ENCODE results near the gene SLC35F6.
A peak's percentile ranks its signal among the peaks of the same experiment; 100 is the strongest.

Gene SLC35F6

DNA sequence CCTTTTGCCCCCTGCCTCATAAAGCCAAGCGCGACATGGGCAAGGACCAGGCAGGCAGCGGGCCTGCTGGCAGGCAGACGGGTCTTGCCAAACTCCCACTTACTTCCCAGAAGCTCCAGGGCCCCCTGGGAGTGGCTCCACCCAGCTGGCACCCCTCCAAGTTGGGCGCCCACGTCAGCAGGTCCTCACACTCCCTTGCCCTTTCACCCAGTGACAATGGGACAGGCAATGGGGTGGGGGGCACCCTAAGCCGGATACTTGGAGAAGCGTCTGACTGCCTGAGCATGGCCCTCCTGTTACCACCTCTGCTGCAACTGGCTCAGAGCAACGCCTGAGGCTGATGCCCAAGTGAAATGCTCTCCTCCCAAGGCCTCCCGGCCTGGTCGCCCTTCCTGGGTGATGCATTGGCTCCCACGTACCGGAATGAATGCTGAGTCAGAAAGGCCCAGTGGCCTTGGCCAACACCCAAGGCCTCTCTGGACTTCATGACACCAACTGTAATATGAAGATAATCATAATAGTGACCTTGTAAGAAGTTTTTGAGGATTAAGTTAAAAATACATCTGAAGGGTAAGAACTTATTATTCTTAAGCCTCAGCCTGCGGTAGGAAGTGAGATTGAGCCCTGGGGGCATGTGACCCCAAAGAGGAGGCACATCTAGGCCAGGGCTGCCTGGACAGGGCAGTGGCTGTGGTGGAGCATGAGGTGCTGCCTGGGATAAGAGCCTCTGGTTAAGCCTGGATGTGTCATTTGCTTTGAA lies 39.9 kb upstream of the SLC35F6 start:
- no CpG with 5 or more reads among the region's 14 CpGs for WGBS, 2 donors (ENCODE audit: extremely low coverage in 2 of 2, insufficient read length in 2 of 2, insufficient replicate concordance in 1 of 2)
- Histone ChIP-seq H3K79me1 (ENCODE audit: low read depth, low read length) (peaks cover 2% of the 10 kb centered on the region), H4K91ac (ENCODE audit: low read depth, low read length, poor library complexity) (no peak overlapping the region), H3K4me2 (ENCODE audit: insufficient read depth, low read length, poor library complexity, severe bottlenecking) (no peak overlapping the region), H3K36me3 (replicated peaks in 1 of 2; ENCODE audit: control insufficient read depth in 2 of 2, insufficient read depth in 2 of 2, low read length in 2 of 2) (no peaks in the 10 kb centered on the region), H2BK120ac (ENCODE audit: low read depth, low read length) (peak overlapping the region; percentile 57), H4K8ac (ENCODE audit: low read depth, low read length) (no peak overlapping the region), H3K4ac (ENCODE audit: low read length) (no peak overlapping the region), H3K9ac (ENCODE audit: low read depth, low read length, poor library complexity) (no peak overlapping the region), H3K4me3 (ENCODE audit: low read length in 2 of 2) (no peak overlapping the region), H3K9me3 (replicated peaks in 1 of 2; ENCODE audit: control insufficient read depth in 2 of 2, insufficient read depth in 1 of 2, low read depth in 1 of 2, low read length in 2 of 2) (peaks cover 0 to 2% of the 10 kb centered on the region in 2 donors), H2BK15ac (ENCODE audit: low read length) (no peak overlapping the region), H2AK5ac (ENCODE audit: low read depth, low read length) (peak overlapping the region; percentile 58), H3K4me1 (ENCODE audit: control insufficient read depth in 2 of 2, insufficient read depth in 1 of 2, low read depth in 1 of 2, low read length in 2 of 2) (peaks cover 3 to 9% of the 10 kb centered on the region in 2 donors), H3K27ac (replicated peaks; ENCODE audit: low read length) (no peak overlapping the region), H3K14ac (ENCODE audit: low read length) (peak overlapping the region; percentile 58), H3K23ac (ENCODE audit: low read depth, low read length, poor library complexity) (peak overlapping the region; percentile 34), H2AFZ (ENCODE audit: low read length) (peak overlapping the region; percentile 48), H3K27me3 (ENCODE audit: control insufficient read depth in 3 of 3, insufficient read depth in 3 of 3, low read depth in 1 of 3, low read length in 3 of 3) (no peaks in the 10 kb centered on the region), H2BK5ac (ENCODE audit: low read length) (no peak overlapping the region), H3K18ac (ENCODE audit: low read length) (peak overlapping the region; percentile 35), H2BK12ac (ENCODE audit: low read length) (peak overlapping the region; percentile 63)
- DNase-seq (ENCODE audit: low spot score), result no peak

DNA sequence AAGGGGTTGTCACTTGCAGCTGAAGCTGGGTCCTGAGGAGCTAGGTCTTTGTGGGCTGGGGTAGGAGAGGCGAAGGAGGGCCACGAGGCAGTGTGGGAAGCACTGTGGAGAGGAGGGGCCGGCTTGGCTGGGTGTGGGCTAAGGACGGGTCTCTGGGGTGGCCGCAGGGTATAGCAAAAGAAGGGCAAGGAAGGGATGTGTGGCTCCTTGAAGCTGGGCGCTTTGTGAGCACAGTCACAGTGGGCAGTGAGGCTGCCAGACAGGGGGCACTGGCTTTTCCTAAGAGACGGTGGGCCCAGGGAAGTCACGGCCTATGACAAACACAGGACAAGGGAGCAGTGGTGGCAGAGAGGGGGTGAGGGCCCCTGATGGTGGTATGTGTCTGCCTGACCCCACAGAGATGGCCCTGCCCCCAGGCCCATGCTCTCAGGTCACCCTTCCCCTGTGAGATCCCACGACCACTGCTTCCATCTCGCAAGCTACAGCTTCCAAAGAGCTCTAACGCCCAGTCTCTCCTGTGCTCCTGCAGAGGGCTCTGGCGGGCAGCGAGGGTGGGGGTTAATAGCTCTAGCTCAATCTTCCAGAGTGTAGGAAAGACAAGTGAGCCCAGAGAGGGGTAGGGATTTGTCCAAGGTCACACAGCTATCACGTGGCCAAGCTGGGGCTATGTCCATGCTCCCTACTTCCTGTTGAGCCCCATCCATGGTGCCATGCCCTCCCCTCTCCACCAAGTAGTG lies 39.1 kb upstream of the SLC35F6 start:
- H2BK120ac ChIP-seq (ENCODE audit: low read depth, low read length), result peak overlapping the region; percentile 57
- no peak overlapping the region for H3K4ac ChIP-seq (ENCODE audit: low read length)

DNA sequence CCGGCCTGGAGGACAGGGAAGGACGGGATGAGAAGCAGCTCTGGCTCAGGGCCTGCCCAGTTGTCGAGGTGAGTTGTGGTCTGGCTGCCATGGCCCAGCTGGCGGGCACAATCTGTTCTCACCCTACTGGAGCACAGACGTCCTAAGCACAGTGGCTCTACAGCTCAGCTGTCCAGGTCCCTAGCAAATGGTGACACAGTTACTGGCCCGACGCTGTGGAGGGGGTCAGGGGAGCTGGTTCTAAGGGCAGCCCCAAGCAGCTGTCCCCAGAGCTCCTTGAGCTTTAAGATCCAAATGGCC lies 38.6 kb upstream of the SLC35F6 start:
- no peak overlapping the region for H3K4me3 ChIP-seq (ENCODE audit: low read length in 2 of 2)
- H2BK5ac ChIP-seq (ENCODE audit: low read length), result no peak overlapping the region
- no peak overlapping the region for H2BK12ac ChIP-seq (ENCODE audit: low read length)
- no peak overlapping the region for H4K91ac ChIP-seq (ENCODE audit: low read depth, low read length, poor library complexity)
- no peak overlapping the region for H4K8ac ChIP-seq (ENCODE audit: low read depth, low read length)
- no peak overlapping the region for H3K27ac ChIP-seq (replicated peaks; ENCODE audit: low read length)
- no peak overlapping the region for H3K18ac ChIP-seq (ENCODE audit: low read length)
- H3K27me3 ChIP-seq (ENCODE audit: control insufficient read depth in 3 of 3, insufficient read depth in 3 of 3, low read depth in 1 of 3, low read length in 3 of 3), result no peaks in the 10 kb centered on the region
- no peak overlapping the region for H2BK15ac ChIP-seq (ENCODE audit: low read length)
- no peak overlapping the region for H3K14ac ChIP-seq (ENCODE audit: low read length)
- H3K4me2 ChIP-seq (ENCODE audit: insufficient read depth, low read length, poor library complexity, severe bottlenecking), result no peak overlapping the region
- DNase-seq (ENCODE audit: low spot score), result no peak
- no peak overlapping the region for H2AFZ ChIP-seq (ENCODE audit: low read length)
- H2BK120ac ChIP-seq (ENCODE audit: low read depth, low read length), result no peak overlapping the region
- H3K4ac ChIP-seq (ENCODE audit: low read length), result no peak overlapping the region
- H3K9me3 ChIP-seq (replicated peaks in 1 of 2; ENCODE audit: control insufficient read depth in 2 of 2, insufficient read depth in 1 of 2, low read depth in 1 of 2, low read length in 2 of 2), result peaks cover 0 to 2% of the 10 kb centered on the region in 2 donors
- no CpG with 5 or more reads among the region's 7 CpGs for WGBS, 2 donors (ENCODE audit: extremely low coverage in 2 of 2, insufficient read length in 2 of 2, insufficient replicate concordance in 1 of 2)
- H3K23ac ChIP-seq (ENCODE audit: low read depth, low read length, poor library complexity), result no peak overlapping the region
- H3K36me3 ChIP-seq (replicated peaks in 1 of 2; ENCODE audit: control insufficient read depth in 2 of 2, insufficient read depth in 2 of 2, low read length in 2 of 2), result no peaks in the 10 kb centered on the region
- H2AK5ac ChIP-seq (ENCODE audit: low read depth, low read length), result peak overlapping the region; percentile 13
- peaks cover 1 to 8% of the 10 kb centered on the region in 2 donors for H3K4me1 ChIP-seq (ENCODE audit: control insufficient read depth in 2 of 2, insufficient read depth in 1 of 2, low read depth in 1 of 2, low read length in 2 of 2)
- peaks cover 2% of the 10 kb centered on the region for H3K79me1 ChIP-seq (ENCODE audit: low read depth, low read length)
- no peak overlapping the region for H3K9ac ChIP-seq (ENCODE audit: low read depth, low read length, poor library complexity)

More for the DNA sequence above, 39.1 kb upstream of the SLC35F6 start:
- no CpG with 5 or more reads among the region's 14 CpGs for WGBS, 2 donors (ENCODE audit: extremely low coverage in 2 of 2, insufficient read length in 2 of 2, insufficient replicate concordance in 1 of 2)
- Histone ChIP-seq H2AFZ (ENCODE audit: low read length) (peak overlapping the region; percentile 48), H3K14ac (ENCODE audit: low read length) (no peak overlapping the region), H3K79me1 (ENCODE audit: low read depth, low read length) (peaks cover 2% of the 10 kb centered on the region), H2BK5ac (ENCODE audit: low read length) (no peak overlapping the region), H3K4me1 (ENCODE audit: control insufficient read depth in 2 of 2, insufficient read depth in 1 of 2, low read depth in 1 of 2, low read length in 2 of 2) (peaks cover 3 to 9% of the 10 kb centered on the region in 2 donors), H2BK12ac (ENCODE audit: low read length) (peak overlapping the region; percentile 63), H3K9ac (ENCODE audit: low read depth, low read length, poor library complexity) (peak overlapping the region; percentile 44), H3K36me3 (replicated peaks in 1 of 2; ENCODE audit: control insufficient read depth in 2 of 2, insufficient read depth in 2 of 2, low read length in 2 of 2) (no peaks in the 10 kb centered on the region), H2AK5ac (ENCODE audit: low read depth, low read length) (peak overlapping the region; percentile 13), H3K27ac (replicated peaks; ENCODE audit: low read length) (no peak overlapping the region), H3K4me3 (ENCODE audit: low read length in 2 of 2) (no peak overlapping the region), H4K91ac (ENCODE audit: low read depth, low read length, poor library complexity) (no peak overlapping the region), H3K23ac (ENCODE audit: low read depth, low read length, poor library complexity) (peak overlapping the region; percentile 34), H3K4me2 (ENCODE audit: insufficient read depth, low read length, poor library complexity, severe bottlenecking) (no peak overlapping the region), H3K9me3 (replicated peaks in 1 of 2; ENCODE audit: control insufficient read depth in 2 of 2, insufficient read depth in 1 of 2, low read depth in 1 of 2, low read length in 2 of 2) (peaks cover 0 to 2% of the 10 kb centered on the region in 2 donors), H4K8ac (ENCODE audit: low read depth, low read length) (no peak overlapping the region), H2BK15ac (ENCODE audit: low read length) (peak overlapping the region; percentile 38), H3K27me3 (ENCODE audit: control insufficient read depth in 3 of 3, insufficient read depth in 3 of 3, low read depth in 1 of 3, low read length in 3 of 3) (no peaks in the 10 kb centered on the region), H3K18ac (ENCODE audit: low read length) (peak overlapping the region; percentile 87)
- DNase-seq (ENCODE audit: low spot score), result no peak

DNA sequence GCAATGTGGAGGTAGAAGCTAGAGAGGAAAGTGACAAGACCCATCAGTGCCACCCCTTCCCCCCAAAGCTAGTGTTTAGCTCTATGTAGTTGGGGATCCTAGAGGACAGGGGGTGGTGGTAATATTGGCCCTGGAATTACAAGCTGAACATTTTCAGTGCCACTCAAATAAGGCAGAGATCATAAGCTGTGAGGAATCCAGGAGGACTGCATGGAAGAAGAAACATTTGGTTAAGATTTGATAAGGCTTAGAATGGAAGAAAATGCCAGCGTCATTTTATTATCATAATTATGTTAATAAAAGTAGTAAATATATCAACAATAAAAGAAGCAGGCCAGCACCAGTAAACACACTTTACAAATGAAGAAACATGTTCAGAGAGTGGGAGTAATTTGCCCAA lies 37.9 kb upstream of the SLC35F6 start:
- Histone ChIP-seq H3K4me1 (ENCODE audit: control insufficient read depth in 2 of 2, insufficient read depth in 1 of 2, low read depth in 1 of 2, low read length in 2 of 2) (peaks cover 0 to 2% of the 10 kb centered on the region in 2 donors), H2BK12ac (ENCODE audit: low read length) (no peak overlapping the region), H3K4ac (ENCODE audit: low read length) (no peak overlapping the region), H3K79me1 (ENCODE audit: low read depth, low read length) (peaks cover 2% of the 10 kb centered on the region), H2BK5ac (ENCODE audit: low read length) (no peak overlapping the region), H2AFZ (ENCODE audit: low read length) (no peak overlapping the region), H4K8ac (ENCODE audit: low read depth, low read length) (no peak overlapping the region), H3K23ac (ENCODE audit: low read depth, low read length, poor library complexity) (no peak overlapping the region), H3K36me3 (replicated peaks in 1 of 2; ENCODE audit: control insufficient read depth in 2 of 2, insufficient read depth in 2 of 2, low read length in 2 of 2) (no peaks in the 10 kb centered on the region), H3K14ac (ENCODE audit: low read length) (no peak overlapping the region), H3K18ac (ENCODE audit: low read length) (no peak overlapping the region), H3K4me3 (ENCODE audit: low read length in 2 of 2) (no peak overlapping the region), H3K27ac (replicated peaks; ENCODE audit: low read length) (no peak overlapping the region), H3K9ac (ENCODE audit: low read depth, low read length, poor library complexity) (no peak overlapping the region), H2BK15ac (ENCODE audit: low read length) (no peak overlapping the region), H2AK5ac (ENCODE audit: low read depth, low read length) (no peak overlapping the region), H3K9me3 (replicated peaks in 1 of 2; ENCODE audit: control insufficient read depth in 2 of 2, insufficient read depth in 1 of 2, low read depth in 1 of 2, low read length in 2 of 2) (peaks cover 0 to 2% of the 10 kb centered on the region in 2 donors), H3K4me2 (ENCODE audit: insufficient read depth, low read length, poor library complexity, severe bottlenecking) (no peak overlapping the region), H4K91ac (ENCODE audit: low read depth, low read length, poor library complexity) (no peak overlapping the region), H2BK120ac (ENCODE audit: low read depth, low read length) (no peak overlapping the region), H3K27me3 (ENCODE audit: control insufficient read depth in 3 of 3, insufficient read depth in 3 of 3, low read depth in 1 of 3, low read length in 3 of 3) (no peaks in the 10 kb centered on the region)
- no CpG with 5 or more reads among the region's 1 CpG for WGBS, 2 donors (ENCODE audit: extremely low coverage in 2 of 2, insufficient read length in 2 of 2, insufficient replicate concordance in 1 of 2)
- no peak for DNase-seq (ENCODE audit: low spot score)
